Endothelial cell of umbilical vein (primary cell): ENCODE measurements around the gene HIVEP3. TPM values are rescaled to one million over a fixed set of nuclear protein-coding genes. Genes with fewer than 3 reads are reported as not detected.

Experiments used
- BruUV-seq: library from RNA; stranded (reverse); fragments of 400-500 nt; replicated peaks from 2 replicates; lab custom pipeline; 2021; lab: Mats Ljungman, UMichigan
- CTCF ChIA-PET: fragments of 300-600, 350-600 bp; sonication (Branson Sonifier 250); formaldehyde crosslinking; loops from one replicate; lab custom pipeline; 2021; ENCODE audit warnings: antibody characterized with exemption, inconsistent platforms; lab: Charles Lee
- POLR2A ChIA-PET: fragments of 300-600, 350-600 bp; sonication (Branson Sonifier 250); formaldehyde crosslinking; loops from one replicate; lab custom pipeline; 2021; ENCODE audit warnings: antibody characterized with exemption, inconsistent platforms; lab: Charles Lee
- DNase-seq: peaks from one replicate; pipeline ENCODE4 v3.0.0-alpha.2; 2011; ENCODE audit warnings: low read depth, low spot score
- FAIRE-seq: peaks from 2 replicates; lab custom pipeline; 2011; peaks lifted over from hg19 to GRCh38; lab: Jason Lieb, UNC
- H2AFZ ChIP-seq: 2 replicates; pipeline ENCODE4 v1.6.0; 2012; ENCODE audit warnings: low read depth, low read length, control low read depth, inconsistent platforms
- H3K27ac ChIP-seq: 2 replicates; pipeline ENCODE4 v1.5.1; 2011; ENCODE audit warnings: low read depth, mild to moderate bottlenecking, control low read depth, low read length, moderate library complexity; ENCODE audit not compliant: insufficient read depth
- H3K27me3 ChIP-seq, 2 experiments: 2 replicates each; pipeline versions ENCODE4 v1.6.0 to v1.6.1; 2011; ENCODE audit warnings: low read length in 2 of 2, mixed read lengths in 1 of 2; ENCODE audit not compliant: control insufficient read depth in 2 of 2, insufficient read depth in 2 of 2
- H3K36me3 ChIP-seq, 2 experiments: 2 replicates in 1 of 2; 3 replicates in 1 of 2; pipeline ENCODE4 v1.5.1; 2011; ENCODE audit warnings: low read length in 2 of 2, mild to moderate bottlenecking in 1 of 2, moderate library complexity in 1 of 2; ENCODE audit not compliant: control insufficient read depth in 2 of 2, insufficient read depth in 2 of 2; ENCODE audit errors: extremely low read depth in 1 of 2
- H3K4me1 ChIP-seq: 3 replicates; pipeline ENCODE4 v1.5.1; 2011; ENCODE audit warnings: mild to moderate bottlenecking, low read length; ENCODE audit not compliant: control insufficient read depth, insufficient read depth; ENCODE audit errors: extremely low read depth
- H3K4me2 ChIP-seq: 2 replicates; pipeline ENCODE4 v1.6.1; 2011; ENCODE audit warnings: low read length, control low read depth, mixed read lengths; ENCODE audit not compliant: insufficient read depth
- H3K4me3 ChIP-seq, 3 experiments: fragments of 200-600 bp in 1 of 3; sonication (generic), shearing (Covaris generic) in 1 of 3; replicated peaks in 1 of 3; 2 replicates each; pipeline ENCODE4 v1.5.1; 2011 to 2016; ENCODE audit warnings: control low read depth in 3 of 3, low read length in 3 of 3, mild to moderate bottlenecking in 2 of 3, inconsistent platforms in 1 of 3, low read depth in 1 of 3, moderate library complexity in 1 of 3; ENCODE audit not compliant: insufficient read depth in 1 of 3
- H3K79me2 ChIP-seq: 2 replicates; pipeline ENCODE4 v1.6.0; 2012; ENCODE audit warnings: low read length, inconsistent platforms; ENCODE audit not compliant: control insufficient read depth, insufficient read depth
- H3K9ac ChIP-seq: replicated peaks from 2 replicates; pipeline ENCODE3; 2011; ENCODE audit warnings: low read length, control low read depth; ENCODE audit not compliant: insufficient read depth; ENCODE audit errors: extremely low read depth
- H3K9me1 ChIP-seq: replicated peaks from 3 replicates; pipeline ENCODE4 v1.6.0; 2011; ENCODE audit warnings: mild to moderate bottlenecking, low read length; ENCODE audit not compliant: control insufficient read depth, insufficient read depth; ENCODE audit errors: extremely low read depth
- H3K9me3 ChIP-seq: replicated peaks from 2 replicates; pipeline ENCODE4 v1.5.1; 2012; ENCODE audit warnings: low read length, inconsistent platforms; ENCODE audit not compliant: control insufficient read depth, insufficient read depth
- H4K20me1 ChIP-seq: replicated peaks from 2 replicates; pipeline ENCODE3; 2011; ENCODE audit warnings: mild to moderate bottlenecking, low read length; ENCODE audit not compliant: control insufficient read depth, insufficient read depth; ENCODE audit errors: extremely low read depth
- EZH2 ChIP-seq: IDR thresholded peaks from 2 replicates; pipeline ENCODE4 v1.6.1; 2012; ENCODE audit warnings: borderline replicate concordance, low read depth, mild to moderate bottlenecking, moderate library complexity, low read length, inconsistent platforms; ENCODE audit not compliant: severe bottlenecking
- FOS ChIP-seq: IDR thresholded peaks from 2 replicates; pipeline ENCODE4 v1.6.1; 2011; ENCODE audit warnings: mild to moderate bottlenecking, low read length, moderate library complexity, borderline replicate concordance; ENCODE audit not compliant: insufficient read depth
- GATA2 ChIP-seq: IDR thresholded peaks from 2 replicates; pipeline ENCODE4 v1.7.0; 2011; ENCODE audit warnings: low read depth, mild to moderate bottlenecking, moderate library complexity, mixed read lengths, low read length; ENCODE audit not compliant: insufficient read length, insufficient read depth
- JUN ChIP-seq: IDR thresholded peaks from 2 replicates; pipeline ENCODE4 v1.6.1; 2011; ENCODE audit warnings: borderline replicate concordance, low read depth; ENCODE audit not compliant: insufficient read length, insufficient read depth
- MYC ChIP-seq: IDR thresholded peaks from one replicate; pipeline ENCODE4 v1.6.1; 2011; ENCODE audit warnings: mild to moderate bottlenecking, low read depth, low read length
- POLR2A ChIP-seq: IDR thresholded peaks from 2 replicates; pipeline ENCODE4 v1.6.1; 2012; ENCODE audit warnings: low read depth, mild to moderate bottlenecking, control low read depth, low read length
- POLR2AphosphoS5 ChIP-seq: IDR thresholded peaks from 2 replicates; pipeline ENCODE4 v1.6.1; 2012; ENCODE audit warnings: low read depth, mild to moderate bottlenecking, control low read depth, low read length, moderate library complexity; ENCODE audit not compliant: insufficient read depth
- dilution Hi-C: fragments of 300-500 bp; cut with MboI; formaldehyde crosslinking; loops from one replicate; pipeline ENCODE4 v1.15.0; 2019; ENCODE audit warnings: low sequenced_read_pairs; ENCODE audit not compliant: extremely low pct_ligation_motif_present
- intact Hi-C: fragments of 100-400 bp; cut with micrococcal nuclease; formaldehyde crosslinking; loops from one replicate; pipeline ENCODE4 v1.10.0; 2022
- polyA plus RNA-seq, 4 experiments: library from polyadenylated mRNA; depleted of rRNA in 3 of 4; stranded (reverse) in 3 of 4; unstranded in 1 of 4; fragments of >200 nt; gene quantifications; 2 replicates each; pipeline versions ENCODE4 v1.2.1 to v1.2.3, GENCODE V29; 2011 to 2012; ENCODE audit warnings: missing spikeins in 1 of 4
- total RNA-seq: library from RNA; stranded (reverse); gene quantifications from 2 replicates; pipeline ENCODE4 v1.2.3, GENCODE V29; 2021
- TF ChIP-seq, protein P1 (sequence below): IDR thresholded peaks from 2 replicates; pipeline ENCODE4 v1.6.1; 2011; ENCODE audit not compliant: insufficient read depth, insufficient read length
- TF ChIP-seq, protein P2 (sequence below), 2 donors: IDR thresholded peaks; 1 replicate in 1 of 2; 2 replicates in 1 of 2; pipeline ENCODE4 v1.5.1; 2011; ENCODE audit warnings: low read length in 2 of 2, mild to moderate bottlenecking in 2 of 2, moderate library complexity in 2 of 2, control low read depth in 1 of 2, inconsistent platforms in 1 of 2, low read depth in 1 of 2; ENCODE audit not compliant: insufficient read depth in 1 of 2; ENCODE audit errors: extremely low read depth in 1 of 2

Gene HIVEP3
- total and polyA plus RNA-seq, 2 donors (not counting 3 experiments of a cell fraction or from before 2014, with no cell fraction given), result 3.4 to 4.0 TPM

DNA sequence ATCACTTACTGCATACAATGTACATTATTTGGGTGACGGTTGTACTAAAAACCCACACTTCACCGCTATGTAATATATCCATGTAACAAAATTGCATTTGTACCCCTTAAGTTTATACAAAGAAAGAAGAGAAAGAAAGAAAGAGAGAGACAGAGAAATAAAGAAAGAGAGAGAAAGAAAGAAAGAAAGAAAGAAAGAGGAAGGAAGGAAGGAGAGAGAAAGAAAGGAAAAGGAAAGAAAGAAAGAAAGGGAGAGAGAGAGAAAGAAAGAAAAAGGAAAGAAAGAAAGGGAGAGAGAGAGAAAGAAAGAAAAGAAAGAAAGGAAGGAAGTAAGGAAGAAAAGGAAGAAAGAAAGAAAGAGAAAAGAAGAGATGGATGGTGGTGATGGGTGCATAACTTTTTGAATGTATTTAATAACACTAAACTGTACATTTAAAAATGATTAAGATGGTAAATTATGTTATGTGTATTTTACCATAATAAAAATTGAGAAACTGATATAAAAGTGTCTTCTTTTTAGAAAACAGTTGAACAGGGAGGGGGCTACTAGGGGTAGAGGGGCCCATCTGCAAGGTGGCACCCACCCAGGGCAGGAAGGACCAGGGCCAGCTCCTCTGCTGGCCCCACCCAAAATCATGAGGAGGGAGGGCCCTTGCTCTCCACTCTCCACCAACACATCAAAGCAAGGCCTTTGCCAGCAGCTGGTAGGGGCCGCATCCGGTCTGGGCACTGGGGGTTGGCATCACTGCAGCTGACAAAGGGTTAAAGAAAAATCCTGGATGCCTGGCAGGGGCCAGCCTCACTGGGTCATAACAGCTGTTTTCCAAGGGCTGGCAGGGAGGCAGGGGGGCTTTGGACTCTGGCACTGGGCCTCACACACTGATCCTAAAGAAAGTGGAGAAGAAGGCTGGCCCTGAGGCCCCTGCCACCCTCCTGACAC, 280.4 kb downstream of the HIVEP3 start:
- dilution Hi-C loops, result no loop called here
- H4K20me1 ChIP-seq, result no peaks in the 10 kb centered on the region
- no peaks in the 10 kb centered on the region for H3K36me3 ChIP-seq
- H2AFZ ChIP-seq, result no peak overlapping the region
- H3K4me2 ChIP-seq, result no peak overlapping the region
- H3K9me1 ChIP-seq, result no peaks in the 10 kb centered on the region
- no peaks in the 10 kb centered on the region for H3K27me3 ChIP-seq
- FAIRE-seq (no peak), DNase-seq (no peak)
- H3K9me3 ChIP-seq, result no peaks in the 10 kb centered on the region
- H3K9ac ChIP-seq, result no peak overlapping the region
- no peak overlapping the region for H3K27ac ChIP-seq
- BruUV-seq, result no TSS peak
- H3K4me1 ChIP-seq, result no peaks in the 10 kb centered on the region
- POLR2A ChIA-PET, result no interaction called here
- no peaks in the 10 kb centered on the region for H3K79me2 ChIP-seq
- TF ChIP-seq, protein P1, sequence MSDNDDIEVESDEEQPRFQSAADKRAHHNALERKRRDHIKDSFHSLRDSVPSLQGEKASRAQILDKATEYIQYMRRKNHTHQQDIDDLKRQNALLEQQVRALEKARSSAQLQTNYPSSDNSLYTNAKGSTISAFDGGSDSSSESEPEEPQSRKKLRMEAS, result no peak
- TF ChIP-seq GATA2 (no peak), POLR2AphosphoS5 (no peak), JUN (no peak), FOS (no peak), MYC (no peak), POLR2A (no peak), EZH2 (no peak)
- TF ChIP-seq, protein P2, sequence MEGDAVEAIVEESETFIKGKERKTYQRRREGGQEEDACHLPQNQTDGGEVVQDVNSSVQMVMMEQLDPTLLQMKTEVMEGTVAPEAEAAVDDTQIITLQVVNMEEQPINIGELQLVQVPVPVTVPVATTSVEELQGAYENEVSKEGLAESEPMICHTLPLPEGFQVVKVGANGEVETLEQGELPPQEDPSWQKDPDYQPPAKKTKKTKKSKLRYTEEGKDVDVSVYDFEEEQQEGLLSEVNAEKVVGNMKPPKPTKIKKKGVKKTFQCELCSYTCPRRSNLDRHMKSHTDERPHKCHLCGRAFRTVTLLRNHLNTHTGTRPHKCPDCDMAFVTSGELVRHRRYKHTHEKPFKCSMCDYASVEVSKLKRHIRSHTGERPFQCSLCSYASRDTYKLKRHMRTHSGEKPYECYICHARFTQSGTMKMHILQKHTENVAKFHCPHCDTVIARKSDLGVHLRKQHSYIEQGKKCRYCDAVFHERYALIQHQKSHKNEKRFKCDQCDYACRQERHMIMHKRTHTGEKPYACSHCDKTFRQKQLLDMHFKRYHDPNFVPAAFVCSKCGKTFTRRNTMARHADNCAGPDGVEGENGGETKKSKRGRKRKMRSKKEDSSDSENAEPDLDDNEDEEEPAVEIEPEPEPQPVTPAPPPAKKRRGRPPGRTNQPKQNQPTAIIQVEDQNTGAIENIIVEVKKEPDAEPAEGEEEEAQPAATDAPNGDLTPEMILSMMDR (IDR thresholded peaks at IDR 0.05; ENCODE audit: extremely low read depth in 1 of 2, insufficient read depth in 1 of 2, low read depth in 1 of 2, low read length in 2 of 2), result no peak
- intact Hi-C loops, result no loop called here
- no peak overlapping the region for H3K4me3 ChIP-seq
- CTCF ChIA-PET, result no interaction called here
